ENCODE results near the gene CLRN2.

CLRN2 gene

GRCh38 chr4:17514865-17515264, at the start of gene CLRN2:
Gene CLRN2 (plus strand): TSS chr4:17515165. CDS start chr4:17515267, 102 bp downstream.
- no peak for DNase-seq

GRCh38 chr4:17468619-17469221, 46.2 kb upstream of the CLRN2 start:
- DNase-seq: no peak

- DNase-seq: no peak
Observed at GRCh38 chr4:17469931-17470674, 44.9 kb upstream of the CLRN2 start.

GRCh38 chr4:17475481-17475880, 39.5 kb upstream of the CLRN2 start:
- no peak for DNase-seq

- no peak for DNase-seq
Observed at GRCh38 chr4:17476853-17477252, 38.1 kb upstream of the CLRN2 start.

- DNase-seq: no peak
Observed at GRCh38 chr4:17477774-17478472, 37.0 kb upstream of the CLRN2 start.

- no peak for DNase-seq
Observed at GRCh38 chr4:17480210-17480927, 34.6 kb upstream of the CLRN2 start.

GRCh38 chr4:17480955-17481354, 34.0 kb upstream of the CLRN2 start:
- no peak for DNase-seq

- no peak for DNase-seq
Observed at GRCh38 chr4:17482716-17483115, 32.2 kb upstream of the CLRN2 start.

- DNase-seq: no peak
Observed at GRCh38 chr4:17489123-17489522, 25.8 kb upstream of the CLRN2 start.

- DNase-seq: no peak
Observed at GRCh38 chr4:17489721-17490120, 25.2 kb upstream of the CLRN2 start.

- no peak for DNase-seq
Observed at GRCh38 chr4:17490575-17491059, 24.3 kb upstream of the CLRN2 start.

- DNase-seq: no peak
Observed at GRCh38 chr4:17491196-17491595, 23.8 kb upstream of the CLRN2 start.

- DNase-seq: no peak
Observed at GRCh38 chr4:17492058-17492741, 22.8 kb upstream of the CLRN2 start.

GRCh38 chr4:17492876-17493275, 22.1 kb upstream of the CLRN2 start:
- DNase-seq: no peak

GRCh38 chr4:17493619-17494018, 21.3 kb upstream of the CLRN2 start:
- DNase-seq: no peak

- no peak for DNase-seq
Observed at GRCh38 chr4:17494258-17495190, 20.4 kb upstream of the CLRN2 start.

GRCh38 chr4:17497890-17498523, 17.0 kb upstream of the CLRN2 start:
- no peak for DNase-seq

GRCh38 chr4:17500574-17500973, 14.4 kb upstream of the CLRN2 start:
- DNase-seq: no peak

GRCh38 chr4:17502756-17503155, 12.2 kb upstream of the CLRN2 start:
- DNase-seq: no peak

GRCh38 chr4:17504081-17504480, 10.9 kb upstream of the CLRN2 start:
- no peak for DNase-seq
